22Rv1 (cell line): Measurements from ENCODE around the gene PRKAR1B.

Source experiments
- H3K27ac ChIP-seq: fragments of 450-650 bp; 2 replicates; pipeline ENCODE4 v1.5.1; 2017
- ZFX ChIP-seq: fragments of 450-650 bp; IDR thresholded peaks from 2 replicates; pipeline ENCODE4 v1.6.1; 2017; ENCODE audit warnings: antibody characterized with exemption, borderline replicate concordance
- TF ChIP-seq, protein P1 (sequence below): fragments of 450-650 bp; IDR thresholded peaks from 2 replicates; pipeline ENCODE4 v1.5.1; 2017; ENCODE audit warnings: mild to moderate bottlenecking

PRKAR1B gene

GRCh38 chr7:560966-561630, 166.0 kb downstream of the PRKAR1B start:
- no peak overlapping the region for H3K27ac ChIP-seq
- TF ChIP-seq, protein P1, sequence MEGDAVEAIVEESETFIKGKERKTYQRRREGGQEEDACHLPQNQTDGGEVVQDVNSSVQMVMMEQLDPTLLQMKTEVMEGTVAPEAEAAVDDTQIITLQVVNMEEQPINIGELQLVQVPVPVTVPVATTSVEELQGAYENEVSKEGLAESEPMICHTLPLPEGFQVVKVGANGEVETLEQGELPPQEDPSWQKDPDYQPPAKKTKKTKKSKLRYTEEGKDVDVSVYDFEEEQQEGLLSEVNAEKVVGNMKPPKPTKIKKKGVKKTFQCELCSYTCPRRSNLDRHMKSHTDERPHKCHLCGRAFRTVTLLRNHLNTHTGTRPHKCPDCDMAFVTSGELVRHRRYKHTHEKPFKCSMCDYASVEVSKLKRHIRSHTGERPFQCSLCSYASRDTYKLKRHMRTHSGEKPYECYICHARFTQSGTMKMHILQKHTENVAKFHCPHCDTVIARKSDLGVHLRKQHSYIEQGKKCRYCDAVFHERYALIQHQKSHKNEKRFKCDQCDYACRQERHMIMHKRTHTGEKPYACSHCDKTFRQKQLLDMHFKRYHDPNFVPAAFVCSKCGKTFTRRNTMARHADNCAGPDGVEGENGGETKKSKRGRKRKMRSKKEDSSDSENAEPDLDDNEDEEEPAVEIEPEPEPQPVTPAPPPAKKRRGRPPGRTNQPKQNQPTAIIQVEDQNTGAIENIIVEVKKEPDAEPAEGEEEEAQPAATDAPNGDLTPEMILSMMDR = no peak
- TF ChIP-seq ZFX = no peak

DNA sequence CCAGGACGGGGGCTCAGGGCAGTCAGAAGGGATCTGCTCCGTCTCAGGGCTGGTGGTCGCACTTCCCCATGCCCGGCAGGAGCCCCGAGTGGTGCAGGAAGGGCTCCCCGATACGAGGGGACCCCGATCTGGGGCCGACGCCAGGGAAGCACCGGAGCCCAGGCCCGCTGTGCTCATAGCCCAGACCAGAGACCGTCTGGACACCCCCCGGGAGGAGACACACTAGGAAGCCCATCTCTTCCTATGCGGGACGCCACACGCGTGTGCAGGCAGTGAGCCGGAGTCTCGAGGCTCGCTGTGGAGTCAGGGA, 167.7 kb downstream of the PRKAR1B start:
- no peak for TF ChIP-seq ZFX
- TF ChIP-seq, protein P1 = no peak
- no peak overlapping the region for H3K27ac ChIP-seq

DNA sequence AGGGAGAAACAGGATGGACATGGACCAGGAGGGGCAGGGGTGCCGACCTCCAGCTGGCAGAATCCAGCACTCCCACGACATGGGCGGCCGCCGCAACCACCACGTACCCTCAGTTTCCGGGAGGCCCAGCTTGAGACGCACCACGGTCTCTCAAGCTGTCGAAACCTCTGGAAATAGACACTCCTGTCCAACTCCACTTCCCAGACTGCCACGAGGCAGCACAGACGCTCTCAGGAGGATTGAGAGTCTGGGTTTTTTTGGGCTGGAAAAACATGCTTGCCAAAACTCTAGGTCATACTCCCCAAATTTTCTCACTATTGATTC, 169.6 kb downstream of the PRKAR1B start:
- no peak overlapping the region for H3K27ac ChIP-seq
- TF ChIP-seq ZFX = no peak
- TF ChIP-seq, protein P1 = no peak

DNA sequence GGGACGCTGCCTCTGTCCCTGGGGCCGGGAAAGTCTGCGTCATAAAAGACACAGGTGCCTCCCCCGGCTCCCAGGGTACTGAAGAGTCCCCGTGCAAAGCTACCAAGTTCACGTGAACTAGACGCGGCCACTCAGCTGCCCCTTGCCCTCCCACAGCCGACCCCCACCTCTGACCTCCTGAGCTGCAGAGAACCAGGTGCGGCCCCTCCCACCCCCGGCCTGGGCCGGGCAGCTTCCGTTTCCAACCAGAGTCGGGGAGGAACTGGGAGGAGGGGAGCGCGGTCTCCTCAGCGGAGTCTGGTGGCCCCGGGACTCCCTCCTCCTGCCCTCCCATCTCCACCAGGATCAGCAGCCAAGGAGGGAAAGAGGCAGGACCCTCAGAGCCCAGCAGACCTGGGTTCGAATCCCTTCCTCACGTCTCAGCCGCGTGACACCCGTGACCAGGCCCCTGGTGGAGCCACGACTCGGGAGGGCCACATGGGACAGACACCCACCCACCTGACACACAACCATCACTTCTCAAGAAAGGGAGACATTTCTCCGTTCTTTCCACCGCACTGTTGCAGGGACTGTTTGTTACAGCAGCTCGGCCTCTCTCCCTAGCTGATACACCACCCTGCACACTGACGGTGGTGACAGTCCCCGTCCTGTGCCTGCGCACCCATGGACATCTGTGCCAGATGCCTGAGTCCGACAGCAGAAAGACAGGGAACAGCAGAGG, 170.1 kb downstream of the PRKAR1B start:
- TF ChIP-seq, protein P1 = no peak
- no peak for TF ChIP-seq ZFX
- H3K27ac ChIP-seq = no peak overlapping the region

DNA sequence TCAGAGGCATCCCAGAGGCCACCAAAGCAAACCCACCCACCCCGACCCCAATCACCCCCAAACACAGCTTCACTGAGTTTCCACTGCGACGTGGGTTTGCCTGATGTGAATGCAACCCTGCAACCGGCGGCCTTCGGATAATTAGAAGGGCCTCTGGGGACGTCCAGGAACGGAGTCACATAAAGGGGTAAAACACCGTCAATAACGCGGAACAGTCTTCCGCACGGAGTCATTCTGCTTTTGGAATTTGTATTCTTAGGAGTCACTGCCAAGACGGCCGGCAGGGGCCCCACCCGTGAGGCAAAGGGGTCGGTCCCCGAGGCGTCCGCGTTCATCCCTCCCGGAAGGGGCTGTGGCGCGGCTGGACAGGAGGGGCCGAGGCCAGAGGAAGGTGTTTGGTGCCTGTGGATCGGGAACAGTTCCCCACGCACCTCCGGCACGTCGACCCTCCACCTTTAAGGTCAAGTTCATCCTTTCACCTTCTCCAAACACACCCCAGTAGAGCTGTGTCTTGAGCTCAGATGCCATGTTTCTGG, 170.7 kb downstream of the PRKAR1B start:
- H3K27ac ChIP-seq = no peak overlapping the region
- no peak for TF ChIP-seq ZFX
- TF ChIP-seq, protein P1 = no peak

GRCh38 chr7:555551-556160, 171.4 kb downstream of the PRKAR1B start:
- no peak for TF ChIP-seq ZFX
- TF ChIP-seq, protein P1 = no peak
- H3K27ac ChIP-seq = no peak overlapping the region

GRCh38 chr7:553636-554111, 173.4 kb downstream of the PRKAR1B start:
- TF ChIP-seq, protein P1 = no peak
- no peak for TF ChIP-seq ZFX
- H3K27ac ChIP-seq = no peak overlapping the region
